AG20443 (cell line): ENCODE data around the gene CYTH3.

Experiments used
- DNase-seq: peaks from one replicate; pipeline ENCODE4 v3.0.0; 2012; ENCODE audit warnings: low spot score, mixed read lengths

Gene CYTH3

GRCh38 chr7:6279937-6280336 lies 7.5 kb upstream of the CYTH3 start:
- no peak for DNase-seq

GRCh38 chr7:6279341-6279740 lies 6.9 kb upstream of the CYTH3 start:
- no peak for DNase-seq

DNA sequence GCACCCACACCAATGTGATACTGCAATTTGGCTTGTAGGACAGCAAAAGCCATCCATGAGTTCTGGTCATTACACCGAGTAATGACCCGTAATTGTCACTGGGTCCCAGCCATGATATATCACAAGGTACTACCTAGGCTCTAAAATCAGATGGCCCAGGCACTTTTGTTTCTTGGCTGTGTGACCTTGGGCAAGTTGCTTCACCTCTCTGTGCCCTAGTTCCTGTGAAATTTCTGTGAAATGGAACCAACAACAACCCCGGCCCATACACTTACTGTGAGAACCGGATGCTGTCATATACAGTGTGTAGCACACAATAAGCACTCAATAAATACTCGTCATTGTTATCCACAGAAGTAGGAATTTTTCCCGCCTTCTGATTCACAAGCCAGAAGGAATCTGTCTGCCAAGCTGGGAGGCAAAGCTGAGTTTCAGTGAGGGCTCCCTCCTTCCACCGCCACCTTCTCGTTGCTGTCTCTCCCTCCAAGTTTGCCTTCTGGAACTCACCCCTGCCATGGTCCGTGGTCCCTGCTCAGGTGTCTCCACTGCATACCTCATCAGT lies 6.4 kb upstream of the CYTH3 start:
- no peak for DNase-seq

DNA sequence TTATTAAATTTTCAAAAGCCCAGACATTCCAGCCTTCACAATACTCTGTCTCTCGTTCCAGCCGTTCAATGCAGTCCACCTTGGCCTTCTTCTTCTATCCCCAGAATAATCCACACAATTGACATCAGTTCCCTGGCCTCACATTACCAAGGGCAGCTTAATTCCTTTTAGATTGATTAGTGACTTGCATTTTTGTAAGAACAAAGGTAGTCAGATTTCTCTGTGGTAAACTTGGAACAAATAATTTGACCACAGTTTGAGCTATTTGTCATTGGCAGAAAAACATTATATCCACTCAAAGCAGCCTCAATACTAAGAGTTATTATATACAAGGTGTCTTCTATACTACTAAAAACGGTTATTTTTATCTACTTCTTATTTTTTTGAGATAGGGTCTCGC lies 5.1 kb upstream of the CYTH3 start:
- DNase-seq: no peak

DNA sequence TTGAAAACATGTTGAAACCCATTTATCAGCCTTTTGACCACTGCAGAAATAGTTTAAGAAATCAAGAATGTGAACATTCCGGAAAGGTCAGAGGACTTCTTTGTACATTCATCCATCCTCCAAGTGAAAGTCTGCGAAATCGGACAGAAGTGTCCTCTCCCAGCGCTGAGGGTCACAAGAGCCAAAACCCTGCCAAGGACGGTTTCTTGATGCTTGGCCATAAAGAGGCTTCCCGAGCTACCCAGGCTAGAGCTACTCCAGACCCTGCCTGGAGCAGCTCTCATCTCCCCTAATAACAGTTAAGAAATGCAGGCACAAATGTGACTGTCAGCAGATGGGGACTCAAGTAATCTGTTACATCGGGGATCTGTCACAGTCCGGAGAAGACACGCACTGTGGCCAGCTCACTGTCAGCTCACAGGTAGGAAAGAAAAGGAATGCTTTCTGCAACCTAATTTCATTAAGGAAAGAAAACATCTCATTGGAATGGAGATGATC lies 4.5 kb upstream of the CYTH3 start:
- no peak for DNase-seq

DNA sequence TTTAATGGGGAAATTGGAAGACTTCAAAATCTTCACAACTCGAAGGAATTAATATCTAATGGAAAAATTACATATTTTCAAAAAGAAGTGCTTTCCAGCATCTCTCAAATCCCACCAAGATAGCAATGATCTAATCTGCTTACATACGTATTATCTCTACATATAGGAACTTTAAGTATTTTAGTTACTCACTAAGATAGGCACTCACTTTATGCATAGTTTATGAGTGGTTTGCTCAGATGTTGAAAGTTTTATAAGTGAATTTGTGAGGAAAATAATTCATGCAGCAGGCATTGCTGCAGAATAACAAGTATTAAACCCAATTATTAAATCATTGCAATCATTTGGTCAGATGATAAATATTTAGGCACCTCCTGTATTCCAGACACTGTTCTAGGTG lies 2.3 kb upstream of the CYTH3 start:
- DNase-seq: no peak

DNA sequence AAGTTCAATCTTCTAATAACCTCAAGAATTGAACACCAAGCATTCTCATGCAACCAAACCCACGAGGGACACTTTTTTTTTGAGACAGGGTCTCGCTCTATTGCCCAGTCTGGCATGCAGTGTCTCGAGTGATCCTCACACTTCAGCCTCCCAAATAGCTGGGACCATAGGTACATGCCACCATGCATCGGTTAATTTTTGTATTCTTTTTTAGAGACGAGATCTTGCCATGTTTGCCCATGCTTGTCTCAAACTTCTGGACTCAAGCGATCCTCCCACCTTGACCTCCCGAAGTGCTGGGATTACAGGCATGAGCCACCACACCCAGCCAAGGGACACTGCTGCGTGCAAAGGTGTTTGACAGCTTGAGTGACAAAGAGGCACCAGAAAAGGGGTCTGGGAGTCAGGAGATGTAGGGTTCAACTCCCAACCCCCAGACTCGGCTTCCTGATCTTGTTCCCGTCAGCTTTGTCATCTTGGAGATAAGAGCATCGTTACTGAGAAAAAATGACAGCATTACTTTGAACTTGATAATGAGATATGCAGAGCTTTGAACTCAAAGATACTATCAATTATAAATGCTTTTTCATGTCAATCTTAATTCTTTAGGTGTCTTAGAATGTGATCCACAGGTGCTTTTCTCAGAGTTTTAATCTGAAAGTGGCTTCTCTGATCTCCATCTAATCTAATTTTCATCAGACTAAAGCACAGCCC lies 1.6 kb upstream of the CYTH3 start:
- DNase-seq: no peak

GRCh38 chr7:6273380-6273837 lies 985 bp upstream of the CYTH3 start:
- DNase-seq: no peak

DNA sequence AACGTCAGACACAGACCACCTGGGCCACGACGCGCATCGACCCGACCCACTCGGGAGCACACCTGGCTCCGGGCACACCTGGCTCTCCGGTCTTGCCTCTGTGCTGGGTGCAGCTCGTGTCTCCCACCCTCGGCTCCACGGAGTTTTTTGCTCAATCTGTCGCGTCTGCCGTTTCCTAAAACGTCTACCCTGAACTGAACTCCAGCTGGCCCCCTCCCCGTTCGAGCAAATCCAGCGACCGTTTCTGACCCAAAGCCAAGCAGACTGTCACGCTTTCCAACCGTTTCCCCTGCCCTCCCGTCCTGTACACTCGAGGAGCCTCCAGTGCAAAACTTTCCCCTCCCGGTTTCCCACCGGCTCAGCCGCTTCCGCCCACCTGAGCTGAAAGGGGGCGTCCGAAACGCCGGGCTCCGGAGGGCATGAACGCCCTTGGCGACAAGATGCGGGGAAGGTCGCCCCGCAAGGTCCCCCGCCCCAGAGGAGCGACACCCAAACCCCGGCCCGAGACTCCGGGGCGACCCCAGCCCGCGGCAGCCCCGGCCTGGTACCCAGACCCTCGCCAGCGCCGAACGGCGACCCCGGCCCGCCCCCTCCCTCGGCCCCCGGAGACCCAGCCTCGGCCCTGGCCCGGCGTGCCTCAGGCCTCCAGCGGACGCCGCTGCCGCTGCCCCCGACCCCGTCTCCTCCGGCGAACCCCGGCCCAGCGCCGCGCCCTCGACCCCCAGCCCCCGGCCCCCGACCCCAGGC lies 557 bp downstream of the CYTH3 start:
- DNase-seq: peak; percentile 43

- peak; percentile 68 for DNase-seq
Measured at GRCh38 chr7:6271060-6271658, 1.3 kb downstream of the CYTH3 start.

- no peak for DNase-seq
Measured at GRCh38 chr7:6269527-6269926, 2.9 kb downstream of the CYTH3 start.

DNA sequence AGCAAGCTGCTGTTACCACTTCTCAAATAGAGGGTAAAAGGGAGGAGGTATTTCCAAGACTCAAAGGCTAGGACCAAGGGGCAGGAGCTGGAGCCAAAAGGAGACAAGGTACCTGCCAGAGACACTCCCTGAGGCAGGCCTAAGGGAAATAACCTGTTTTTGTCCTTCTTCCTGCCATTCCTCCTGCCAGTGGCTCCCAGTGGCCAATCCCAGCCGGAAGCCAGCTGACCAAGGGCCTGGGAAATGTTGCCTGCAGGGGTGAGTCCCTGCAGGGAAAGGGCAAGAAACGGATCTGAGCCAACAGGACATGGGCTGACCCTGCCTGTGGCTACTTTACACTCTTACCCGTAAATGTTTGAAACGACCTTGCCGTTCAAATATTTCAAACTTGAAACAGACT lies 3.5 kb downstream of the CYTH3 start:
- no peak for DNase-seq

GRCh38 chr7:6268023-6268900 lies 4.2 kb downstream of the CYTH3 start:
- DNase-seq: no peak

GRCh38 chr7:6266699-6267098 lies 5.7 kb downstream of the CYTH3 start:
- DNase-seq: no peak

- no peak for DNase-seq
Measured at GRCh38 chr7:6262221-6262620, 10.2 kb downstream of the CYTH3 start.

- no peak for DNase-seq
Measured at GRCh38 chr7:6261699-6262098, 10.7 kb downstream of the CYTH3 start.

GRCh38 chr7:6260291-6261187 lies 11.9 kb downstream of the CYTH3 start:
- DNase-seq: peak; percentile 36

DNA sequence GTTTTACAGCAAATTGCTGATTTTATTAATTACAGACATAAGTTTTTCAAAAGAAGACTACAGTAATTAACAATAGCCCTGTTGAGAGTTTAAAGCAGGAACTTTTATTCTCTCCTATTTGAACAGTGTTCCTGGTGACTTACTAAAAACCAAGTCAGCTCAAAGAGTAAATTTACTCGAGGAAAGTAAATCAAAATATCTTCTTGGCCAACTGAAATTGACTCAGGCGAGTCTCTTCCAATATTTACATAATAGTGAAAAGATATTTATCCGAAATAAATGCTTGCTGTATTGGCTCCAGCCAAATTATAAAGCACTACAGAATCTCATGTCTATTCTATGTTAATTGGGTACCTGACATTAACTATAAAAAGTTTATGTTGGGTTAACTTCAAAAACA lies 13.2 kb downstream of the CYTH3 start:
- no peak for DNase-seq

- DNase-seq: peak; percentile 62
Measured at GRCh38 chr7:6258440-6259182, 13.8 kb downstream of the CYTH3 start.

- no peak for DNase-seq
Measured at GRCh38 chr7:6257675-6258074, 14.7 kb downstream of the CYTH3 start.
